HepG2 (cell line): Measurements from ENCODE around the gene ZNF655. TPM values are rescaled to one million over a fixed set of nuclear protein-coding genes. Genes with fewer than 3 reads are reported as not detected.

Experiments
- CREB3 ChIP-seq: sonication (generic); formaldehyde crosslinking; IDR thresholded peaks from 2 replicates; pipeline ENCODE4 v1.5.0; 2020; ENCODE audit warnings: missing genetic modification reagents
- HINFP ChIP-seq: sonication (generic); formaldehyde crosslinking; IDR thresholded peaks from 2 replicates; pipeline ENCODE4 v1.4.0; 2020; ENCODE audit warnings: low read depth, mild to moderate bottlenecking, missing genetic modification reagents
- HMGXB4 ChIP-seq, 2 experiments: sonication (generic) in 1 of 2; formaldehyde crosslinking in 1 of 2; IDR thresholded peaks; 2 replicates each; pipeline versions ENCODE4 v1.4.0 to v1.6.1; 2018 to 2020; ENCODE audit warnings: missing genetic modification reagents in 2 of 2, borderline replicate concordance in 1 of 2, low read depth in 1 of 2, mild to moderate bottlenecking in 1 of 2, missing biosample characterization in 1 of 2
- KIAA2018 ChIP-seq: sonication (generic); formaldehyde crosslinking; IDR thresholded peaks from 2 replicates; pipeline ENCODE4 v1.5.0; 2020; ENCODE audit warnings: mild to moderate bottlenecking, missing genetic modification reagents, borderline replicate concordance
- MYPOP ChIP-seq: sonication (generic); formaldehyde crosslinking; IDR thresholded peaks from 2 replicates; pipeline ENCODE4 v1.8.1; 2023; ENCODE audit warnings: mild to moderate bottlenecking, moderate library complexity, missing genetic modification reagents
- POLR2G ChIP-seq: fragments of 200-400 bp; formaldehyde crosslinking; IDR thresholded peaks from 2 replicates; pipeline ENCODE4 v1.6.1; 2018; ENCODE audit warnings: mild to moderate bottlenecking, low read depth, low read length, moderate library complexity
- TOE1 ChIP-seq: sonication (generic); formaldehyde crosslinking; IDR thresholded peaks from 2 replicates; pipeline ENCODE4 v1.4.0; 2020; ENCODE audit warnings: mild to moderate bottlenecking, missing genetic modification reagents
- ZNF18 ChIP-seq: sonication (generic); formaldehyde crosslinking; IDR thresholded peaks from 2 replicates; pipeline ENCODE4 v1.8.0; 2022; ENCODE audit warnings: mild to moderate bottlenecking, missing genetic modification reagents; ENCODE audit not compliant: insufficient replicate concordance
- ZNF274 ChIP-seq: sonication (generic); formaldehyde crosslinking; IDR thresholded peaks from 2 replicates; pipeline ENCODE4 v1.5.1; 2020; ENCODE audit warnings: mild to moderate bottlenecking, missing genetic modification reagents
- ZNF34 ChIP-seq: sonication (generic); formaldehyde crosslinking; IDR thresholded peaks from 2 replicates; pipeline ENCODE4 v1.4.0; 2020; ENCODE audit warnings: mild to moderate bottlenecking, missing genetic modification reagents, borderline replicate concordance
- ZNF569 ChIP-seq: sonication (generic); formaldehyde crosslinking; IDR thresholded peaks from 2 replicates; pipeline ENCODE4 v1.5.0; 2020; ENCODE audit warnings: mild to moderate bottlenecking, missing genetic modification reagents, moderate library complexity, borderline replicate concordance
- polyA plus RNA-seq, 8 experiments: library from polyadenylated mRNA; depleted of rRNA in 3 of 8; stranded (reverse) in 7 of 8; unstranded in 1 of 8; fragments of >200 nt; fragmentation: Illumina TruSeq in 4 of 8; extraction: Trizol in 4 of 8; gene quantifications; 2 replicates each; pipeline versions ENCODE4 v1.2.1 to v1.2.3, GENCODE V29; 2011 to 2016; ENCODE audit warnings: low read depth in 4 of 8, missing spikeins in 1 of 8, mixed read lengths in 1 of 8; ENCODE audit not compliant: insufficient read depth in 1 of 8
- total RNA-seq, 5 experiments: library from RNA; depleted of rRNA; stranded (reverse); fragments of >200 nt; fragmentation: Illumina TruSeq; extraction: Trizol; gene quantifications; 2 replicates each; pipeline ENCODE4 v1.2.3, GENCODE V29; 2016; ENCODE audit warnings: low read depth in 1 of 5

ZNF655 gene
- total and polyA plus RNA-seq, 2 of the 13 experiments (the other 11 are each of a cell fraction or from before 2014, with no cell fraction given) = 53.4 to 75.6 TPM

- TF ChIP-seq KIAA2018 (CRISPR knock-in tag) (no peak), MYPOP (CRISPR knock-in tag) (peak; percentile 70; the same call in 1 of the 2 replicates), ZNF274 (CRISPR knock-in tag) (peak; percentile 56; the same call in 1 of the 2 replicates), TOE1 (no peak), CREB3 (CRISPR knock-in tag) (no peak), HMGXB4 (CRISPR knock-in tag; IDR thresholded peaks at IDR 0.05; ENCODE audit: borderline replicate concordance in 1 of 2, low read depth in 1 of 2) (peak; percentile 42 to 71; a peak in 2 of 4 replicates), ZNF34 (CRISPR knock-in tag) (no peak), ZNF569 (CRISPR knock-in tag) (0 out of 2 replicates have a peak, but pooled peaks have one; percentile 36), HINFP (CRISPR knock-in tag) (no peak; the same call in 1 of the 2 replicates), ZNF18 (peak; percentile 38), POLR2G (peak; percentile 93)
Observed at GRCh38 chr7:99551767-99552463, 6.5 kb upstream of the ZNF655 start, which contains the start of gene FAM200A (continued).
